K562 (cell line): ENCODE measurements around the gene ACTN3. TPM values are rescaled to one million over a fixed set of nuclear protein-coding genes. Genes with fewer than 3 reads are reported as not detected.
A peak's percentile ranks its signal among the peaks of the same experiment; 100 is the strongest.

Experiments used
- BACH1 ChIP-seq: fragments of 200-800 bp; sonication (Bioruptor generic); IDR thresholded peaks from 2 replicates; pipeline ENCODE4 v1.6.1; 2016; ENCODE audit warnings: missing genetic modification characterization, missing compliant biosample characterization
- CCAR2 ChIP-seq: fragments of 200-400 bp; formaldehyde crosslinking; IDR thresholded peaks from 2 replicates; pipeline ENCODE4 v1.6.1; 2017; ENCODE audit warnings: mild to moderate bottlenecking, low read depth, low read length
- FOXA1 ChIP-seq: fragments of 450-650 bp; IDR thresholded peaks from 2 replicates; pipeline ENCODE4 v1.6.1; 2016; ENCODE audit warnings: mild to moderate bottlenecking, borderline replicate concordance
- KLF6 ChIP-seq: fragments of 250-450 bp; sonication (Bioruptor Pico); IDR thresholded peaks from 2 replicates; pipeline ENCODE4 v1.4.0; 2020; ENCODE audit warnings: mild to moderate bottlenecking, moderate library complexity, borderline replicate concordance
- MAZ ChIP-seq, 2 experiments: fragments of 450-650 bp in 1 of 2; sonication (generic) in 1 of 2; formaldehyde crosslinking; IDR thresholded peaks in 1 of 2; conservative IDR thresholded peaks in 1 of 2; 2 replicates each; pipeline versions ENCODE4 v1.4.0 to v1.5.0; 2020; ENCODE audit warnings: mild to moderate bottlenecking in 1 of 2, missing genetic modification reagents in 1 of 2
- POLR2B ChIP-seq: fragments of 450-650 bp; IDR thresholded peaks from 2 replicates; pipeline ENCODE4 v1.6.1; 2018; ENCODE audit warnings: low read depth; ENCODE audit not compliant: partially characterized antibody
- PTTG1 ChIP-seq: fragments of 450-650 bp; IDR thresholded peaks from 2 replicates; pipeline ENCODE4 v1.6.1; 2016; ENCODE audit warnings: low read depth, mild to moderate bottlenecking, missing genetic modification characterization, missing compliant biosample characterization
- RAD51 ChIP-seq: fragments of 450-650 bp; IDR thresholded peaks from 2 replicates; pipeline ENCODE4 v1.7.1; 2016; ENCODE audit warnings: low read depth, mild to moderate bottlenecking, borderline replicate concordance
- RBM17 ChIP-seq: fragments of 200-400 bp; formaldehyde crosslinking; IDR thresholded peaks from 2 replicates; pipeline ENCODE4 v1.6.1; 2017; ENCODE audit warnings: low read depth, mild to moderate bottlenecking, low read length, borderline replicate concordance
- RBM25 ChIP-seq: fragments of 200-400 bp; formaldehyde crosslinking; IDR thresholded peaks from 2 replicates; pipeline ENCODE4 v1.6.1; 2018; ENCODE audit warnings: low read length, low read depth, moderate library complexity; ENCODE audit not compliant: severe bottlenecking
- THRAP3 ChIP-seq: fragments of 450-650 bp; IDR thresholded peaks from 2 replicates; pipeline ENCODE4 v1.6.1; 2016; ENCODE audit warnings: mild to moderate bottlenecking, inconsistent platforms, borderline replicate concordance
- YBX1 ChIP-seq: fragments of 450-650 bp; IDR thresholded peaks from 2 replicates; pipeline ENCODE4 v1.7.1; 2016; ENCODE audit warnings: mild to moderate bottlenecking
- ZNF217 ChIP-seq: sonication (generic); formaldehyde crosslinking; IDR thresholded peaks from 2 replicates; pipeline ENCODE4 v1.8.0; 2022; ENCODE audit warnings: mild to moderate bottlenecking, missing genetic modification reagents
- ZNF23 ChIP-seq: fragments of 250-450 bp; sonication (Bioruptor Pico); IDR thresholded peaks from 2 replicates; pipeline ENCODE4 v1.4.0; 2020; ENCODE audit warnings: mild to moderate bottlenecking
- ZNF232 ChIP-seq: sonication (generic); formaldehyde crosslinking; IDR thresholded peaks from 2 replicates; pipeline ENCODE4 v1.8.0; 2022; ENCODE audit warnings: mild to moderate bottlenecking, missing genetic modification reagents
- ZNF507 ChIP-seq: conservative IDR thresholded peaks from 2 replicates; pipeline ENCODE4 v1.6.1; 2017; ENCODE audit warnings: missing genetic modification characterization, missing compliant biosample characterization
- ZNF717 ChIP-seq: fragments of 250-450 bp; sonication (Bioruptor Pico); IDR thresholded peaks from 2 replicates; pipeline ENCODE4 v1.5.0; 2021
- polyA plus RNA-seq, 8 experiments: library from polyadenylated mRNA; depleted of rRNA in 4 of 8; stranded (reverse) in 5 of 8; unstranded in 3 of 8; fragments of >200 nt; fragmentation: Nextera tagmentation in 2 of 8; fragmentation: Illumina TruSeq in 1 of 8; extraction: Ambion mirVana in 2 of 8; extraction: Trizol in 1 of 8; gene quantifications; 2 replicates each; pipeline versions ENCODE4 v1.2.1 to v1.2.3, GENCODE V29; 2011 to 2014; ENCODE audit warnings: inconsistent platforms in 1 of 8, missing spikeins in 1 of 8
- total RNA-seq, 7 experiments: library from RNA; depleted of rRNA in 6 of 7; stranded (reverse); fragments of >200 nt in 6 of 7; fragmentation: Illumina TruSeq in 2 of 7; extraction: Trizol in 2 of 7; gene quantifications; 2 replicates each; pipeline versions ENCODE4 v1.2.1 to v1.2.3, GENCODE V29; 2011 to 2021; ENCODE audit warnings: low replicate concordance in 1 of 7
- TF ChIP-seq, protein P1 (sequence below): fragments of 450-650 bp; IDR thresholded peaks from 2 replicates; pipeline ENCODE4 v1.7.0; 2016; ENCODE audit warnings: borderline replicate concordance
- TF ChIP-seq, protein P2 (sequence below): fragments of 250-450 bp; sonication (Bioruptor Pico); IDR thresholded peaks from 2 replicates; pipeline ENCODE4 v1.5.0; 2021
- TF ChIP-seq, protein P3 (sequence below): sonication (generic); formaldehyde crosslinking; IDR thresholded peaks from 2 replicates; pipeline ENCODE4 v1.8.0; 2022; ENCODE audit warnings: mild to moderate bottlenecking, missing genetic modification reagents
- TF ChIP-seq, protein P4 (sequence below): fragments of 450-650 bp; IDR thresholded peaks from 2 replicates; pipeline ENCODE4 v1.6.1; 2016; ENCODE audit warnings: low read depth, mild to moderate bottlenecking, moderate library complexity
- TF ChIP-seq, protein P5 (sequence below): fragments of 250-450 bp; sonication (Bioruptor Pico); IDR thresholded peaks from 2 replicates; pipeline ENCODE4 v1.8.0; 2021; ENCODE audit warnings: mild to moderate bottlenecking, moderate library complexity

ACTN3 gene
- total and polyA plus RNA-seq, 9 of the 15 experiments (the other 6 are each of a cell fraction or from before 2014, with no cell fraction given), result not detected

DNA sequence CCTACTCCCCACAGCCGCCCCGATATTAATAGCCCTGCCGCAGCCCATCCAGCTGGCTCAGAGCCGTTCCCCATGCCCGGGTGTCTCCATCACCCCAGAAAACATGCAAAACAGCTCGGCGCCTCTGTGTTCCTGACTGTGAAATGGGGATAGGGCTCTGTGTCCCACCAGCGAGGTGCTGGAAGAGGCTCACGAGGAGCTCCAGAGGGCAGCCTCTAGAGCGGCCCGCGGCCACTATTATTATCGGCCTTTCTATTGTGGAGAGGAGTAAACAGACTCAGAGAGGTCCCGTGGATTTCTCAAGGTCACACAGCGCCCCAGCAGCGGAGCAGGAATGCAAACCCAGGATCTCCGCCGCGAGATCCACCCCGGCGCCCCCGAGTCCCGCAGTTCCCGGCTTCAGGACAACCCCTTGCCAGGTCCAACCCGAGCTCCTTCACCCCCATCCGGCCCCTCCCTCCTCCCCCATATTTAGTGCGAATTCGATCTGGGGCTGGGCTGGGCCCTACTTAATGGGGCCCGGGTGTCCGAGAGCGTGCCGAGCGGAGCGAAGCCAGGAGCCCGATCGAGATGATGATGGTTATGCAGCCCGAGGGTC lies at the start of gene ACTN3 (continued):
- TF ChIP-seq, protein P1, sequence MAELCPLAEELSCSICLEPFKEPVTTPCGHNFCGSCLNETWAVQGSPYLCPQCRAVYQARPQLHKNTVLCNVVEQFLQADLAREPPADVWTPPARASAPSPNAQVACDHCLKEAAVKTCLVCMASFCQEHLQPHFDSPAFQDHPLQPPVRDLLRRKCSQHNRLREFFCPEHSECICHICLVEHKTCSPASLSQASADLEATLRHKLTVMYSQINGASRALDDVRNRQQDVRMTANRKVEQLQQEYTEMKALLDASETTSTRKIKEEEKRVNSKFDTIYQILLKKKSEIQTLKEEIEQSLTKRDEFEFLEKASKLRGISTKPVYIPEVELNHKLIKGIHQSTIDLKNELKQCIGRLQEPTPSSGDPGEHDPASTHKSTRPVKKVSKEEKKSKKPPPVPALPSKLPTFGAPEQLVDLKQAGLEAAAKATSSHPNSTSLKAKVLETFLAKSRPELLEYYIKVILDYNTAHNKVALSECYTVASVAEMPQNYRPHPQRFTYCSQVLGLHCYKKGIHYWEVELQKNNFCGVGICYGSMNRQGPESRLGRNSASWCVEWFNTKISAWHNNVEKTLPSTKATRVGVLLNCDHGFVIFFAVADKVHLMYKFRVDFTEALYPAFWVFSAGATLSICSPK, result 0 out of 2 replicates have a peak, but pooled peaks have one; percentile 52
- TF ChIP-seq FOXA1 (no peak), ZNF217 (no peak), YBX1 (no peak), RAD51 (no peak), KLF6 (CRISPR knock-in tag) (no peak), MAZ (CRISPR knock-in tag; conservative IDR thresholded peaks at IDR 0.05 in 1 of 2, IDR thresholded peaks at IDR 0.05 in 1 of 2) (no peak), ZNF232 (no peak), THRAP3 (no peak), CCAR2 (no peak), RBM25 (peak; percentile 92), ZNF717 (CRISPR knock-in tag) (no peak), RBM17 (no peak), ZNF23 (CRISPR knock-in tag) (no peak), BACH1 (no peak), ZNF507 (tag) (no peak), PTTG1 (tag) (no peak), POLR2B (no peak)
- TF ChIP-seq, protein P2, sequence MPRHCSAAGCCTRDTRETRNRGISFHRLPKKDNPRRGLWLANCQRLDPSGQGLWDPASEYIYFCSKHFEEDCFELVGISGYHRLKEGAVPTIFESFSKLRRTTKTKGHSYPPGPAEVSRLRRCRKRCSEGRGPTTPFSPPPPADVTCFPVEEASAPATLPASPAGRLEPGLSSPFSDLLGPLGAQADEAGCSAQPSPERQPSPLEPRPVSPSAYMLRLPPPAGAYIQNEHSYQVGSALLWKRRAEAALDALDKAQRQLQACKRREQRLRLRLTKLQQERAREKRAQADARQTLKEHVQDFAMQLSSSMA, result no peak
- TF ChIP-seq, protein P3, sequence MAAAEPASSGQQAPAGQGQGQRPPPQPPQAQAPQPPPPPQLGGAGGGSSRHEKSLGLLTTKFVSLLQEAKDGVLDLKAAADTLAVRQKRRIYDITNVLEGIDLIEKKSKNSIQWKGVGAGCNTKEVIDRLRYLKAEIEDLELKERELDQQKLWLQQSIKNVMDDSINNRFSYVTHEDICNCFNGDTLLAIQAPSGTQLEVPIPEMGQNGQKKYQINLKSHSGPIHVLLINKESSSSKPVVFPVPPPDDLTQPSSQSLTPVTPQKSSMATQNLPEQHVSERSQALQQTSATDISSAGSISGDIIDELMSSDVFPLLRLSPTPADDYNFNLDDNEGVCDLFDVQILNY, result no peak
- TF ChIP-seq, protein P4, sequence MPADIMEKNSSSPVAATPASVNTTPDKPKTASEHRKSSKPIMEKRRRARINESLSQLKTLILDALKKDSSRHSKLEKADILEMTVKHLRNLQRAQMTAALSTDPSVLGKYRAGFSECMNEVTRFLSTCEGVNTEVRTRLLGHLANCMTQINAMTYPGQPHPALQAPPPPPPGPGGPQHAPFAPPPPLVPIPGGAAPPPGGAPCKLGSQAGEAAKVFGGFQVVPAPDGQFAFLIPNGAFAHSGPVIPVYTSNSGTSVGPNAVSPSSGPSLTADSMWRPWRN, result no peak
- TF ChIP-seq, protein P5, sequence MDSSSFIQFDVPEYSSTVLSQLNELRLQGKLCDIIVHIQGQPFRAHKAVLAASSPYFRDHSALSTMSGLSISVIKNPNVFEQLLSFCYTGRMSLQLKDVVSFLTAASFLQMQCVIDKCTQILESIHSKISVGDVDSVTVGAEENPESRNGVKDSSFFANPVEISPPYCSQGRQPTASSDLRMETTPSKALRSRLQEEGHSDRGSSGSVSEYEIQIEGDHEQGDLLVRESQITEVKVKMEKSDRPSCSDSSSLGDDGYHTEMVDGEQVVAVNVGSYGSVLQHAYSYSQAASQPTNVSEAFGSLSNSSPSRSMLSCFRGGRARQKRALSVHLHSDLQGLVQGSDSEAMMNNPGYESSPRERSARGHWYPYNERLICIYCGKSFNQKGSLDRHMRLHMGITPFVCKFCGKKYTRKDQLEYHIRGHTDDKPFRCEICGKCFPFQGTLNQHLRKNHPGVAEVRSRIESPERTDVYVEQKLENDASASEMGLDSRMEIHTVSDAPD (CRISPR knock-in tag), result no peak
